ENCODE results near the gene PDE3A.

PDE3A gene

DNA sequence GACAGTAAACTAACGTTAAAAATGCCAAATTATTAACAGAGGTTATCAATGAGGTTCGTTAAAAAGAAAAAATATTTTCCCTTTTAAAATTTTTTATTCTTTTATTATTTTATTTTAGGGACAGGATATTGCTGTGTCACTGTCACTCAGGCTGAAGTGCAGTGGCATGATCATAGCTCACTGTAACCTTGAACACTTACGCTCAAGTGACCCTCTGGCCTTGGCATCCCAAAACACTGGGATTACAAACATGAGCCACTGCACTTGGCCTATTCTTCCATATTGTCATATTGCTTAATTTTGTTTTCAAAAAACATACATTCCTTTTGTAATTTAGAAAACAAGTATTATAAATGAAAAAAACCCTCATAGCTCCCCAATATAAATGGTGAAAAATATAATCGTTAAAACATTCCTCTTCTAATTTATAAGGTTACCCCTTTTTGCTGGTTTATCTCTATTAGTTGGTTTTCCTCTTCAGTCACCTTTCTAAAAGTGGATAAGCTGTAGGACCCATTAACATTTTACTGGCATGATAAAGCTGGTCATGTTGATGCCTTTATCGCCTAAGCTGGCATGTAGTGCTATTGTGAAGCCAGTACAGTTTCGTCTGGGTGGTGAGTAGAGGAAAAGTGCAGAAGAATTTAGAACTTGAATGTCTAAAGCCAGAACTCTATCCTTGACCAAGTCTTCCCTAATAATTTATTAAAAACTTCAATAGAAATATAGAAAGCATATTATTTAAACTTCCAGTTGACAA is 27.6 kb downstream of the PDE3A start:
- no peak for TF ChIP-seq GATA2 (IDR thresholded peaks at IDR 0.05; ENCODE audit: low read depth, low read length)
- TF ChIP-seq GATA3 (IDR thresholded peaks at IDR 0.05; ENCODE audit: low read depth, low read length), result no peak

DNA sequence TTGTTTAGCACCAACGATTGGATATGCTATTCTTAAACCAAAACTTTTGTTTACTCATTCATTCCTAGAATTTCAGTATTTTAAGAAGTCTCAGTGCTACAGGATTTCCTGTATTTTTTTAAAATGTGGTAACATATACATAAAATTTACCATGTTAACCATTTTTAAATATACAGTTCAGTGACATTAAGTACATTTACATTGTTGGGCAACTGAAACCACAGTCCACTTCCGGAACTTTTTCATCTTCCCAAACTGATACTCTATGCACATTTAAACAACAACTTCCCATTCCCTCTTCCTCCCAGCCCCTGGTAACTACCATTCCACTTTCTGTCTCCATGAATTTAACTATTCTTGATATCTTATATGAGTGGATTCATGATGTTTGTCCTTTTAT is 30.3 kb downstream of the PDE3A start:
- no peak for TF ChIP-seq GATA3 (IDR thresholded peaks at IDR 0.05; ENCODE audit: low read depth, low read length)
- TF ChIP-seq GATA2 (IDR thresholded peaks at IDR 0.05; ENCODE audit: low read depth, low read length), result no peak

DNA sequence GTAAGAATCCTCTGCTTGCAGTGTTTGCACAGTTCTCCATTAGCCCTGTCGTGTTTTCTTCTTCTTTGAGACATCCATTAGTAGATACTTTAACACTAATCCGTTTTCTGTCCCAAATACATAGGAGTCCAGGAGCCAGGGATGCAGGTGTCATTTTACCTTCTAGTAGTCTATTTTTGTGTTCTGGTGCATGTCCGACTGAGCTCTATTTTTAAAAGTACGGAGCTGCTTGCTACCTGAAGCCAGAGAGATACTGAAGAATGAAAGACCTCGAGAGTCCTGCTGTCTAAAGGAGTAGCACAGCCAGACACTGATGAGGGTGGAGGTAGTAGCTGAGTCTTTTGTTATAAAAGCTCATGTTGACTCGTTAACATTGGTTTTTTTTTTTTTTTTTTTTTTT is 31.7 kb downstream of the PDE3A start:
- TF ChIP-seq GATA2 (IDR thresholded peaks at IDR 0.05; ENCODE audit: low read depth, low read length) (no peak), GATA3 (IDR thresholded peaks at IDR 0.05; ENCODE audit: low read depth, low read length) (no peak)

DNA sequence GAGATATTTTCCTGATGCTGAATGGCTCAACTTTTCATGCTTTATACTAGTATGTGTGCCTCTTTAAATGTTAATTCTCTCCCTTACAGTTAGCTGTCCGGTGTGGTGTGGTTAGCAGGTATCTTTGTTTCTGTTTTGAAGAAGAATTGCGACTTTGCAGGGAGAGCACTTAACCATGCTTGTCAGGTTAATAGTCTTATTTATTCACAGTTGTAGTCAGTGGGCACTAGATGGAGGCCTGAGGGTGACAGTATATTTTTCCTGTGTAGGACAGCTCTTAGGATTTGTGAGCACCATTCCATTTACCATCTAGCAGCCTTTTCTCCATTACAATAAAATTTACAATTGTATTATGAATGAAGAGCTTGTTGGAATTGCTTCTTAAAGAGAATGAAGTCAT is 34.9 kb downstream of the PDE3A start:
- TF ChIP-seq GATA2 (IDR thresholded peaks at IDR 0.05; ENCODE audit: low read depth, low read length) (no peak), GATA3 (IDR thresholded peaks at IDR 0.05; ENCODE audit: low read depth, low read length) (no peak)

DNA sequence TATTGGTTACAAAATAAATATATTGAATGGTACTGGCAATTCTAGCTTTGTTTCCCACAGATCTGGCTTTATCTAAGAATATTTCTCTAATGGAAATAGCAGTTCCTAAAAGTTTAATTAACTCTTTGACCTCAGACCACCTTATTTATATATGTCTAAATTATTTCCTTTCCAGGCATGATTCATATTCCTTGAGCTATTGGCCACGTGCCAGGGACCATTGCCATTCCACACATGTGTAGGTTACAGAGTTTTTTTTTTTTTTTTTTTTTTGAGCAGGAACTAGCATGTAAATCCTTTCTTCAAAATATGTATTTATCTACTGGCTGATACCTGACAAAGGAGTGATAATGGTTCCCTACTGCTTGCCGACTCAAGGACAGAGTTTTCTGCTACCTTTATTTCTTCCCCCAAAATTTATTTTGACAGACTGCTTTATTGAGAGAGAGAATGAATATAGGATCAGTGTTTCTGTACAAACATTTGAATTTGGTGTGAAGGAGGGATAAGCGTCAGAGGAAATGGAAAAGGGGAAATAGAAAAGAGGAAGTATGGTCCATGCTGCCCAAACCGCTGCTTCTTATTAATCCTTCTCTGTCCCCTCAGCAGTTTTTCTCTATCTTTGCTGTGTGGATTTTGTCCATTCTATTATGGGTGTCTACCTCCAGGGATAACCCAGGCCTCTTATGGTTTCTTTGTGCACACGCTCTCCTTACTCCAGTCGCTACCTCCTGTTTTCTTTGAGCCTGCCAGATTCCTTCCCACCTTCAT is 36.4 kb downstream of the PDE3A start:
- TF ChIP-seq GATA2 (IDR thresholded peaks at IDR 0.05; ENCODE audit: low read depth, low read length), result no peak
- no peak for TF ChIP-seq GATA3 (IDR thresholded peaks at IDR 0.05; ENCODE audit: low read depth, low read length)

DNA sequence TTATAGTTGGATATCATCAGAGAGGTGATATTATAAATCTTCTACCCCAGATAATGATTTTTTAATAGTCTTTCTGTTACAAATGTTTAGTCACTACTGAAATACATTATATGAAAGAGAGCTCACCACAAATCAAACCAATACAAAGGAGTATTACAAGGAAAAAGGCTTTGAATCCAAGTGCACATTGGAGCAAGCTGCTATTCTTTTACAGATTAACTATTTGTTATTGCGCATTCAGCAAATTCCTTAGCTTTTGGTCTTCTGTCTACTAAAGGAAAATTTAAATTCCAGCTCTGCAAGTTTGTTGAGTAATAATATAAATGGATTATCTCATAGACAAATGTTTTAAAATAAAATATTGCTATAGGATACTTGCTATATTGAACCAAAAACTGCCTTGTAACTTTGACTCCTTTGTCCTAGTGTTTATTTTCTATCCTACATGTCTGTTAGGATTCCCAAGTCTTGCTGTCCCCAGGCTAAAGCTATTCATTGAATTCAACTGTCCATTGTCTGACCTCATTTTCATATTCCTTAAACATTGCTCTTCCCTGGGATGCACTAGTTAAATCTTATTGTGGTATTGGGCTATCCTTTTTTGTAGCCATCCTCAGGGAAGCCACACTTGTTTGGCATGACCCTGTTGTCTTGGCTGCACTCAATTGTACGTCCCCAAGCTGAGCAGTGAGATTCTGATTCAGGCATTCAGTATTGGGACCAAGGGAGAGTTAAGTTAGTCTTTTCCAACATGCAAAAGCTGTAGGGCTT is 41.5 kb downstream of the PDE3A start:
- TF ChIP-seq GATA2 (IDR thresholded peaks at IDR 0.05; ENCODE audit: low read depth, low read length) (no peak), GATA3 (IDR thresholded peaks at IDR 0.05; ENCODE audit: low read depth, low read length) (no peak)

DNA sequence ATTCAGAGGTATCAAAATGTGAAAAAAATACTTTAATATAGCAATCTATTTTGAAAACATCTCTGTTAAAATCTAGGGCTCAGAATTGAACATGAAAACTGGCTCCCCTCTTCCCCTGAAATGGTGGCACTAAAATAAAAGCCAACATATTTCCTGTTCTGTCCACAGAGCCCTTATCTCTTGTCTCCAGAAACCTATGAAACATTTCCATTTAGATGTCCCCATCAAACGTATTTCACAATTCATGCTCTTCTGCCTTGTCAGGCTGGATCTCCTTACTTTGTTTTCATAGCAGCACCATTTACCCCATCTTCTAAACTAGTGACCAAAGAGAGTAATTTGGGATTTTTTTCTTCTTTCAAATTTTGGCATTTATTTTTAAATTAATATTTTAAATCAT is 42.4 kb downstream of the PDE3A start:
- TF ChIP-seq GATA3 (IDR thresholded peaks at IDR 0.05; ENCODE audit: low read depth, low read length) (no peak), GATA2 (IDR thresholded peaks at IDR 0.05; ENCODE audit: low read depth, low read length) (no peak)

DNA sequence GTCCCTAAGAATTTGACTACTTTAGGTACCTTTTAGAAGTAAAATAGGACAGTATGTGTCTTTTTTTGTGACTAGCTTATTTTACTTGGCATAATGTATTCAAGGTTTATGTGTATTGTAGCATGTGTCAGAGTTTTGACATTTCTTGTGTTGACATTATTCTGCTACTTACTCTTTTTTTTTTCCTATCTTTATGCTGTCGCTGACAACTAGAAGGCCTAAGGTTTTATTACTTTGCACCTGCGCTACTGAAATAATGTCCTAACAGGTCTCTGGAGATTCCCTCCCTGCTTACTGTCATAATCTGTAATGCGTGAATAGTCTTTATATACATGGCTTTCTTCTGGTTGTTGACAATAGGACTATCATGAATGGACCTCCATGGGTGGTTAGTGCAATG is 43.0 kb downstream of the PDE3A start:
- TF ChIP-seq GATA3 (IDR thresholded peaks at IDR 0.05; ENCODE audit: low read depth, low read length) (no peak), GATA2 (IDR thresholded peaks at IDR 0.05; ENCODE audit: low read depth, low read length) (no peak)

DNA sequence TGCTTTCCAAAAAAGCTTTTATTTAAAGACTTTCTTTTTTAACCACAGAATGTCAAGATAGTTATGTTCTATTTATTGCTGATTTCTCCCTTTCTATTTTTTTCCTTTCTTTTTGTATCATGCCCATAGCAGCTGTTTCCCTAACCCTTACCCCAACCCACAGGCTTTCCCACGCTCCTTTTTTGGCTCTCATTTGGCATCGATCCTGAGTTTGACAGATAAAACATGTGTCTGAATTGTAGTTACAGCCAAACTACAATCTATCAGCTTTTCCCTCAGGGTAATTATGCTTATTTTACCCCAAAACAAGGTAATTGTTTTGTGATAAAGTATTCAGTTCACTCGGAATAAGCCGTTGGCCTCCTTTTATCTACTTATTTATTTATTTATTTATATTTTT is 46.7 kb downstream of the PDE3A start:
- TF ChIP-seq GATA2 (IDR thresholded peaks at IDR 0.05; ENCODE audit: low read depth, low read length) (no peak), GATA3 (IDR thresholded peaks at IDR 0.05; ENCODE audit: low read depth, low read length) (no peak)

DNA sequence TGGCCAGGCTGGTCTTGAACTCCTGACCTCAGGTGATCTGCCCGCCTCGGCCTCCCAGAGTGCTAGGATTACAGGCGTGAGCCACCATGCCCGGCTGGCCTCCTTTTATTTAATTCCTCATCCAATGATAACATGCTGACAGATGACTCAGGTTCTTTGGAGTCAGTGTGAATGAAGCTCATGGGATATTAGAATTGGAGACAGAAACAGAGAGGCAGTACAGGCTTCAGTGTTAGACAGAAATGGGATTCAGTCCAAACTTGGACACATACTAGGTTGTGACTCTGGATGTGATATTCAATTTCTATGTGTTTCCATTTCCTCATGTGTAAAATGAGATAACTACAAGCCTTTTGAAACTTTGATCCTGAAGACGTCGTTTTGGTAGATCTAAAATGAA is 47.3 kb downstream of the PDE3A start:
- no peak for TF ChIP-seq GATA2 (IDR thresholded peaks at IDR 0.05; ENCODE audit: low read depth, low read length)
- no peak for TF ChIP-seq GATA3 (IDR thresholded peaks at IDR 0.05; ENCODE audit: low read depth, low read length)

DNA sequence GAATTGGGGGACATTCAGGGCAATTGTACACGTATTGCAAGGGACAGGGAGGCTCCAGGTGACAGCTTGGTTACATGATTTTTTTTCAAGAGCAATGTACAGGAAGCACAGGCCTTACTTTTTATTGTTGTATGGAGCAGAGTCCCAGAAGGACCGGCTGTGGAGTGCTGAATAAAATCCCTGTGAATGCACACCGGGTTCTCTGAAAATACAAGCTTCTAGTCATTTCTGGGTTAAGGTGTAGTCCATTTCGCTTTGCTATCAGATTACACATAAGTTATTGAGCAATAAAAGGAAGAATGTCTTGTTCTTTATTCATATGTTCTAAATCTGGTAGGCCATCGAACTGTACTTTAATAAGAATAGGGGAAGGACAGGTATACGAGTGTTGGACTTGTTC is 52.2 kb downstream of the PDE3A start:
- TF ChIP-seq GATA3 (IDR thresholded peaks at IDR 0.05; ENCODE audit: low read depth, low read length) (no peak), GATA2 (IDR thresholded peaks at IDR 0.05; ENCODE audit: low read depth, low read length) (no peak)

DNA sequence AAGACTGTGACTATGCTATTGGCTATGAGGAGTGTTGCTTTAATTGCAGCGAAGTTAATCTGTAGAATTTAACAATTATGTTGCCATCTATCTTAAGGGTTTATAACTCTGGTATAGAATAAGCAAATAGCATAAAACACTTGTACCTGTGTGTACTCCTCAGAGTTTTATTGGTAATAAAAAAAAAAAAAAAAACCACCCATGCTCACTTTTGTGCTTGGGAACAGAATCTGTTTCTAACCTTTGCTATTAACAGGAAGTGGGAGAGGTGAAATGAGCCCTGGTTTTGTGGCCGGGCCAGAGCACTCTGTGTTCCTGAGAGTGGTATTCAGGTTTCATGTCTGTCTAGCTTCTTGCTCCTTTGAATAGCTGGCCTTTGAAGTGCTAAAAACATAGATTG is 53.1 kb downstream of the PDE3A start:
- TF ChIP-seq GATA3 (IDR thresholded peaks at IDR 0.05; ENCODE audit: low read depth, low read length) (no peak), GATA2 (IDR thresholded peaks at IDR 0.05; ENCODE audit: low read depth, low read length) (no peak)

DNA sequence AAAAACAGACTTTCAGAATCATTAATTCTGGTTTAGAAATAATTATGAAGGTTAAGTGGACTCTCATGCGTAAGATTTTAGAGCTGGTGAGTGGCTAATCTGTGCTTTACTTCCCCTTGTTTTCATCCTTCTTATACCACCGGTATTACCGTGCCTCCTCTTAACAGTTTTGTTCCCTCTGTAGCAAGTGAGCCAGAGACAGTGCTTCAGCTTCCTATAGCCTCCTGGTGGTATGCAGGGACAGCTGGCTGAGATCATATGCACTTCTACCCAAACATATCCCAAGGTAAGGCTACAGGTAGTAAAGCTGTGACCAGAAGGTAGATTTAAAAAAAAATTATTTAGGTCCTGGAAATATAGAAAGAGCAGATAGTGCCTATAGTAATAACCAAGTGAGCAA is 55.2 kb downstream of the PDE3A start:
- TF ChIP-seq GATA3 (IDR thresholded peaks at IDR 0.05; ENCODE audit: low read depth, low read length) (no peak), GATA2 (IDR thresholded peaks at IDR 0.05; ENCODE audit: low read depth, low read length) (no peak)

DNA sequence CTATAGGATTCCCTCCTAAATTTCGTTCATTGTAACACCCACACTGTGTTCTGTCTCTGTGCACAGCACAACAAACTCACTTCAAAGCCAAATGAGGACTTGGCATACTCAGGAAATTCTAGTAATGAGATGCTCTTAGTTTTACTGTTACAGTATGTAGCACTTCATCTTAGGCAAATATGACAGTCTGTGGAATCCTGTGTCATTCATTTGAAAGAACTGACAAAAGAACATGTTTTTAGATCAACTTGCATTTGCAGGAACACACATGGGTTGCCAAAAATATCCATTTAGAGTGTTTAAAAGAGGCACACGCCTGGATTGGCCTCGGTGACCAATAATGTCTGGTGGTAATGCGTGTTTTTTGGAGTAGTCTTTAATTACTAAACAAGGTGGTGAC is 56.5 kb downstream of the PDE3A start:
- TF ChIP-seq GATA2 (IDR thresholded peaks at IDR 0.05; ENCODE audit: low read depth, low read length) (no peak), GATA3 (IDR thresholded peaks at IDR 0.05; ENCODE audit: low read depth, low read length) (no peak)

All from SH-SY5Y (cell line).